IPS DF 4.7 (cell line): Measurements from ENCODE around the gene GRID1.

Experiments
- DNase-seq: peaks from one replicate; pipeline ENCODE4 v3.0.0-alpha.2; 2013; ENCODE audit warnings: low spot score; ENCODE audit errors: extremely low read depth

GRID1 gene

DNA sequence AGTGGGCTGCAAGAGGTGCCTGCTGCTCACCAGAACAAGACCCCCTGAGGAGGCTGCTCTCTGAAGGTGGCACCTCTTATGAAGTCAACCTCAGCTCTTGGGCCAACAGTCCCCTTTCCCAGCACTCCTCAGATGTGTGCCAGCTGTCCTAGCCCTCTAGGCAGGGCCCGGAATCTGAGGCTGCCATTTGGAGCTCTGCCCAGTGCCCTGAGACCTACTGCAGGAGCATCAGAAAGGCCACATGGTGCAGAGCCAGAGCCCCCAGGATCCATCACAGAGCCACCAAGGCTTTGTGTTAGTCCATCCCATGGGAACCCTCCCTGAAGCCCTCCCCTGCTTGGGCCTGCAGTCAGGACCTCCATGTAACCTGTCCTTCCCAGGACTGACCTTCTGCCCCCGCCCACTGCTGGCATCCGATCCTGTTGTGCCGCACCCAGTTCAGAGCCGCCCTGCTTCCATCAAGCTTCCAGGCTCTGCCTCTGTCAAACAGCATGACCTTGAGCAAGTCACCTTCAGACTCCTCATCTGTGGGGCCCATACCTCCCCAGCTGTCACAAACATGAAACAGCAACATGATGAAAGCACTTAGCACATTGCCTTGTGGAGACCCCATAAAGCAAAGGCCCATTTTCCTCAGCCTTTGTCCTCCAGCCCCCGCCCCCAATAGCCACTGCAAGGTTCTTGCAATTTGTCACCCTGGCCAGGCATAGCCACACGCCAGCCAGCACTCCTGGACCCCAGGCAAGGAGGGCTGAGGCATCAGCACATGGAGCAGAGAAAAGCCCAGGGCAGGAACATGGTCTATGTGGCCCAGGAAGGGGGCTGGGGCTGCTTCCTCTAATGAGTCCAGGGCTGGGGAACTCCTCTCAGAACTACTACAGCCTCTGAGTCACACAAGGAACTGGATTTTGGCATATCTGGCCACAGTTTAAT lies 51.7 kb downstream of the GRID1 start:
- no peak for DNase-seq

- no peak for DNase-seq
Measured at GRCh38 chr10:86313621-86314041, 53.0 kb downstream of the GRID1 start.

DNA sequence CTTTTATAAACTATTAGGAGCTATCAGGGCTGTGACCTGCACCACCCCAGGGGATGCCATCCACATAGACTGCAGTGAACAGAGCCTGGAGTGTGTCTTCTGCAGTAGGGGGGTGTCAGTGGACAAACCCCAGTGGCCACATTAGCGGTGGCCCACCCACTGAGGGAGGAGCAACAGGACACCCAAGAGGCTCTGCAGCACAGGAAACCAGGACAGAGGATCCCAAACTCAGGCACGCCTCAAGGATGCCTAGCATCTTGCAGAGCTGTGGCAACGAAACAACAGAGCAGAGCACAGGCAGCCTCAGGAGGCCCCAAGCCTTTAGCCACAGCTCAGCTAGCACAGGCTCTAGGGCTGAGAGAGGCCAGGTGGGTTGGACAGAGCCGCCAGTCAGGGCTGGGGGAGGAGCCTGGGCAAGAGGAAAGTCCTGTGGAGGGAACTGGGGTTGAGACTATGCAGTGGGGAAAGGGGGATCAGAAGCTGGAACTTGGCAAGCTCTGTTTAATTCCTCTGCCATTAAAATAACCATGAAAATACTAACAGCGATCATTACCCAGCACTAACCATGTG lies 53.8 kb downstream of the GRID1 start:
- DNase-seq: no peak

DNA sequence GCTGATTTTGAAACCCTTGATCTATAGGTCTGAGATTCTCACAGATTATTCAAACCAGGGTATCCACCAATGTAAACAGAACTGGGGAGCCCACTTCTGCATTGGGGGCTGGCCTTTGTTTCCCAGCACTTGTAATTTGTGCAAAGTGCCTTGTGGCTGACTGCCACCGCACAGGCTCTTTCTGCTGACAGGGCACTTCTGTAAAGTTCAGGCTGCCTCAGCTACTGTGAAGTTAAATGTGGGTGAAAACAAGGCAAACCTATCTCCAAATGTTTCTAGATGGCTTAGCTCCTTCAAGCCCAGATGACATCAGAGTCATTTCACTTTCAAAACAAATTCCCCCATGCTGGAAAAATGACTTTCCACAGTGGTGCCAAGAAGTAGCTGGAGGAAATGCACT lies 54.7 kb downstream of the GRID1 start:
- DNase-seq: no peak

GRCh38 chr10:86311190-86311589 lies 55.4 kb downstream of the GRID1 start:
- no peak for DNase-seq

DNA sequence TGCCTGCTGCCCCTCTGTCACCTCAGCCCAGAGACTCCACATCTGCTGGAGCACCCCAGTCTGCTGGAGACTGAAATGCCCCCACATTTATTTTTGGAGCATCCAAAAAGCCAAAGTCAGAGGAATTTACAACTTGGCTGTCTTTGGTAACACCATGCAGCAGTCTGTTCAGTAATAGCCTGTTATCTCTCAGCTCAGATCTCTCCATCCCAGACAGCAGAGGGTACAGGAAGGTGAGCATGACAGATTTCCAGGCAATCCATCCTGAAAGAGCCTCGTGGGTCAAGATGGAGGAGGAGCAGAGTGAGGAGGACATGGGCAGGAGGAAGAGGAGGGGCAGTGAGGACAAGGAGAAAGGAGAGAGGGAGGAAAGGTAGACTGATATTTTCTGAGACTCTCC lies 55.9 kb downstream of the GRID1 start:
- no peak for DNase-seq

GRCh38 chr10:86310291-86310690 lies 56.3 kb downstream of the GRID1 start:
- DNase-seq: no peak

DNA sequence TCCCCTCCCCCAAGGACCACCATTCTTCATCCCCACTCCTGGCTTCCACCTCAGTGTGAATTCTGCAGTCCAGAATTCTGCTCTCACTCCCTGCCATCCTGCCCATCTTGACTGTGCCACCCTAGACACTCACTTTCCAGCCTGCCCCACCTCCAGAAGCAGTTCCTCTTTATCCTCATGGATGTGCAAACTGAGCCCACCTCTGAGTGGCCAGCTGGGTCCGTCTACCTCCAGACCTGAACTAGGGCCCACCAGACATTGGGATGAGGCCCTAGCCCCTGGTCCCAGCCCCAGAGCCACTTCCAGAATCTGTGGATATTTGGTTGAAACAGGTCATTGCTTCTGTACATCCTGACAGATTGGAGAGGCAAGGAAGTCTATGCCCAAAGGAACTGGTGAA lies 58.5 kb downstream of the GRID1 start:
- DNase-seq: no peak

DNA sequence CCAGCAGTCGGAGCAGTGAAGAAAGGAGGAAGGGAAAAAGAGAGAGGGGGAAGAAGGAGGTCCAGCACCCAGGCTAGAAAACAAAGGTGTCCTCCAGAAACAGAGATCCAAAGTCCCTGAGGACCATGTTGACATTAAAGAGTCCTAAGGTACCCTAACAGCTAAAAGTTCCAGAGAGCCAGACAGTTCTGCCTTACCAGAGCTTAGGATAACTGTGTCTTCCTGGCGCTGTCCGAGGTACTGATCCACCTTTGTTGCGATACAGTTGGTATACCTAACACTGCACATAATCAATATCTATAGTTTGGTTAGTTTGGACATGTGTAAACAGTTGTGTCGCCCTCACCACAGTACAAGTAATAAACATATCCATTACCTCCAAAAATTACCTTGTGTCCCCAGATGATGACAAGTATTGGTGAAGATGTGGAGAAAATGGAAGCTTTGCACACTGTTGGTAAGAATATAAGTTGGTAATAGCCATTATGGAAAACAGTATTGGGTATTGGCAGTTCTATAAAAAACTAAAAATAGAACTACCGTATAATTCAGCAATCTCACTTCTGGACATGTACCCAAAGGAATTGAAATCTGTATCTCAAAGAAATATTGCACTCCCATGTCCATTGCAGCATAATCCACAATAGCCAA lies 59.8 kb downstream of the GRID1 start:
- no peak for DNase-seq

GRCh38 chr10:86305521-86305920 lies 61.1 kb downstream of the GRID1 start:
- DNase-seq: no peak

GRCh38 chr10:86304436-86304835 lies 62.2 kb downstream of the GRID1 start:
- DNase-seq: no peak

DNA sequence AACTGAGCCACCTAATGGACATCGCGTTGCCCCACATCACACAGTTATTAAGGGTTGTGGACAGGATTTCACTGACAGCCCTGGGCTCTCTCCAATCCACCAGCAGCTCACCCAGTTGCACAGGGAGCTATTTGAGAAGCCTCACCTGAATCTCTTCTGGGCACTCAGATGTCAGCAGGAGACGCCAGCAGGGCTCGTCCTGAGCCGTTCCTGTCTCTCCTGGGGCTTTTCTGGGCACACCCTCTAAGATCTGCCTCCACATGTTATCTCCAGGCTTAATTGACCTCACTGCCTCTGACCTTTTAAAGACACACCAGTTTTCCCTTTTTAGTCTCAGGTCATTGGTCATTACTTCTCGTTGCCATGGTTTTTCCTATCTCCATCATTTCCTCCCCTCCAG lies 63.0 kb downstream of the GRID1 start:
- no peak for DNase-seq

DNA sequence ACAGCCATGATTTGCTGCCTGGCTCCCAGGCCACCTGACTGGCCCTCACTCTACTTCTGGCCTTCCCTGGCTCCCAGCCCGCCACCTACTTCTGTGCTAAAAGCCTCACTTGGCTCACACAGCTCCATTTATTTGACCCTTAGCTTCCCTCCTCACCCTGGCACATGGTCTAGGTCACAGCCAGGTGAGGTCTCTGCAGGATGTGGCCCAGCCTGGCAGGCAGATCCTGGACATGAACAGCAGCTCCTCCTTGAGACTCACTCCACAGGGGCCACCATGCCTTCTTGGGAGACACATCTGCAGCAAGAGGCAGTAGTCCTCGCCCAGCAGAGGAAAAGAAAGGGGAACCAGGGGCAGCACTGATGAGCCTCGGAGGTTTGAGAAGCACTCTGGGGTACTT lies 64.6 kb downstream of the GRID1 start:
- DNase-seq: no peak

GRCh38 chr10:86300931-86301830 lies 65.4 kb downstream of the GRID1 start:
- DNase-seq: no peak

DNA sequence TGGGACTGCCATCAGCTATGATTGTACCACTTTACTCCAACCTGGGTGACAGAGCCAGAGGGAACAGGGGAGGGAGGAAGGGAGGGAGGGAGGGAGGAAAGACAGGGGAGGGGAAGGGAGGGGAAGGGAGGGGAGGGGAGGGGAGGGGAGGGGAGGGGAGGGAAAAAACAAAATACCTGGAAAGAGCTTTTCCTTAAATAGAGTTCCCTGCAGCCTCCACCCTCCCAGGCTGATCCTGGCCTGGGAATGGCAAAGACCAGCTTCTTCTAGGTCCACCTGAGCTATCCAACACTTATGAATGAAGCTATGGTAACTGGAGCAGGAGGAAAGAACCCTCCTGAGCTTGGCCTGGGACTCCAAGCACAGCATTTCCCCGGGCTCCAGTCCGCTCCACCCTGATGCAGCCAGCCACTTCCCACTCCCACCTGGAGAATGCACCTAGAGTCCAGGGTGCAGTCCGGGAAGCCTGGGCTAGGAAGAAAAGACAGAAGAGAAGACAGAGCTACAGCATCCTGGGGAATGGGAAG lies 66.1 kb downstream of the GRID1 start:
- DNase-seq: no peak

DNA sequence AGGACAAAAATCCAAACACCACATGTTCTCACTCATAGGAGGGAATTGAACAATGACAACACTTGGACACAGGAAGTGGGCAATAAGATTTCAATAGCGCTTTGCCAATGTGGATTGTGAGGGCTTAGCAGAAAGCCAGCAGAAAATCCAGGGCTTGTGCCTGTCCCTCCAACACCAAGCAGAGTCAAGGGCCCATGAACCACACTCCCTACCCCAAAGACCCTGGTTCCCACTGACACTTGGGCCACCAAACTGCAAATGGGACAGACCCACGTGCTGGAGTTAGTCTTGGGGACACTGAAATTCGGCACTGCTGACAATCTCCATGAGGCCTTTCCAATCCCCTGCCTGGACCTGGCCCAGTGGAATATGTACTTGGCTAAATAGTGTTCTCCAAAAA lies 67.0 kb downstream of the GRID1 start:
- no peak for DNase-seq

DNA sequence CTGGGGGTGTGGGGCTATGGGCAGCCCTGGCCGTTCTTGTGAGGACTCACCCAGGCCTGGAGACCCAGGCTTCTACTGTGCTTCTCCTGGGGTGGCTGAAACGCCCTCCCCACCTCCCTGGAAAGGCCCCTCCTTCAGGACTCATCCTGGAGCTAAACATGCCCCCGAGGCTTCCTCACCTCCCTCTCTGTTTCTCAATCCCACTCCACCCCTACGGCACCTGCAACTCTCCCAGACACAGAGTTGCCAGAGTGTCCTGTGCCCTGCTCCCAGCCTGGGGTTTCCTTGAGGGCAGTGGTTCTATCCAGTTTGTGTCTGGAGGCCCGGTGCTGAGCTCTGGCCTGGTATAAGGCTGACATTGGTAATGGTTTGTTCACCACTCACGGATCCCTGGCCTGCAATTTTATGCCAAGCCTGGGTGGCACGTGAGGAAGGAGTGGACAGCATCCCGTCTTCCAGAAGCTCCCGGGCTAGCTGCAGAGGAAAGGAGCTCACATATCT lies 68.0 kb downstream of the GRID1 start:
- no peak for DNase-seq

DNA sequence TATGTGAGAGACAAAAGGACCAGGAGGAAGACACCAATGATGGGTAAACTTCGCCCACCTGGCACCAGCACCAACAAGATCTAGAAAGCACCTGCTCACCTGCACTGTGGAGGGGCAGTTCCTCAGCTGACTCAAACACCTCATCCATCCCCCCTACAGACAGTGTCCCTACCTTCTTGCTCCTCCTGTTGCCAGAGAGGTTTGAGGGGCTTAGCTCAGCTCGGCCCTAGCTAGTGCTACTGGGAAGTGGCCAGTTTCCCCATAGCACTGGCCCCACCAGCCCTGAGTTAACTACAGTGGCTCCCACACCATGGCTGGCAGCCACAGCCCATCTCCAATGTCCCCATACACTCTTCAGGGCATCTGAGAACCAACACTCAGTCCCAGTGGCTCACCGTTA lies 70.8 kb downstream of the GRID1 start:
- DNase-seq: no peak

DNA sequence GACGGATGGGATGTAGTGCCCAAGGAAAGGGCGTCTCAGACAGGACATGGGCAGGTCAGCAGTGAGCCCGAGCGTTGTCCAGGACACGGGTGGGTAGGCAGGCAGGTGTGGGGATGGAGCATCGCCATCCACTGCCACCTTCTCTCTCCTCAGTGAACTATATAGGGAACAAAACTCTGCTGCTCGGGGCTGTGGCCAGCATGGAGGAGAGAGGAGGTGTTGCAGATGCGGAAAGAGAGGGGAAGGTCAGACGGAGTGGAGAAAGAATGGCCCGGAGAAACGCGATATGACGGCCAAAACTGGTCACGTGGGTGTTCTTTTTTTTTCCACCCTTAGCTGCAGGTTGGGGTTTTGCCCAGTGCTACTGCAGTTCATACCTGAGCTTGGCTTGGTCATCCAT lies 71.2 kb downstream of the GRID1 start:
- DNase-seq: no peak

GRCh38 chr10:86294346-86295265 lies 72.0 kb downstream of the GRID1 start:
- no peak for DNase-seq
